GM12891 (cell line): ENCODE data around the gene PRDX3.

Source experiments
- DNase-seq: peaks from one replicate; pipeline ENCODE4 v3.0.0; 2011; ENCODE audit warnings: low spot score; ENCODE audit not compliant: insufficient read length
- FAIRE-seq: peaks from 2 replicates; lab custom pipeline; 2011; peaks lifted over from hg19 to GRCh38; lab: Jason Lieb, UNC
- PAX5 ChIP-seq: IDR thresholded peaks from 2 replicates; pipeline ENCODE4 v1.6.1; 2011; ENCODE audit warnings: low read length, moderate library complexity, mild to moderate bottlenecking; ENCODE audit not compliant: insufficient read depth, severe bottlenecking
- POLR2A ChIP-seq: IDR thresholded peaks from 2 replicates; pipeline ENCODE4 v1.6.1; 2011; ENCODE audit warnings: low read depth, low read length, control low read depth
- POLR2AphosphoS5 ChIP-seq: IDR thresholded peaks from 2 replicates; pipeline ENCODE4 v1.6.1; 2011; ENCODE audit warnings: low read depth, low read length, control low read depth
- POU2F2 ChIP-seq: IDR thresholded peaks from 2 replicates; pipeline ENCODE4 v1.6.1; 2011; ENCODE audit warnings: low read depth, mild to moderate bottlenecking, control low read depth, low read length, moderate library complexity
- SPI1 ChIP-seq: IDR thresholded peaks from 2 replicates; pipeline ENCODE4 v1.6.1; 2011; ENCODE audit warnings: low read depth, low read length, control low read depth
- TAF1 ChIP-seq: IDR thresholded peaks from 2 replicates; pipeline ENCODE4 v1.6.1; 2011; ENCODE audit warnings: low read depth, low read length, control low read depth

PRDX3 gene

GRCh38 chr10:119217401-119217800, 38.8 kb upstream of the PRDX3 start:
- DNase-seq (no peak), FAIRE-seq (no peak)
- no peak for TF ChIP-seq SPI1
- TF ChIP-seq POLR2AphosphoS5, result no peak
- TF ChIP-seq PAX5, result no peak
- no peak for TF ChIP-seq POLR2A
- TF ChIP-seq TAF1, result no peak
- no peak for TF ChIP-seq POU2F2

GRCh38 chr10:119216127-119216526, 37.5 kb upstream of the PRDX3 start:
- TF ChIP-seq POU2F2 (no peak), POLR2AphosphoS5 (no peak), POLR2A (no peak), PAX5 (no peak), SPI1 (no peak), TAF1 (no peak)
- FAIRE-seq, result no peak
- DNase-seq, result no peak

DNA sequence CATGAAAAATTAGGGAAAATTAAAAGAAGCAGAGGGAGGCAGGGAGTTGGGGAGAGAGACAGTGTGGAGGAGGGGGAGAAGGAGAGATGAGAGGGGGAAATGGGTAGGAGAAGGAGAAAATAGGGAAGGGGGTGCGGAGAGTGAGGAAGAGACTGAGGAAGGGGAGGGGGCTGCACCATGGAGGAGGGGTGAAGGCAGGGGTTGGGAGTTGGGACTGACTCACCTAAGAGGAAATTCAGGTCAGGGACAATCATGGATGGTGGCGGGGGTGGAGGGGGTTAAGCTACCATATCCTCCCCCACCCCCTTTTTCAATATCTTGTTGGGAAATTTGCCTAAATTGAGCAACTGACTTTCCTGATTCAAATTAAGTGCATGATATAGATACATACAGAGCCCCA, 36.8 kb upstream of the PRDX3 start:
- FAIRE-seq, result no peak
- no peak for TF ChIP-seq SPI1
- no peak for TF ChIP-seq TAF1
- no peak for TF ChIP-seq POLR2A
- no peak for DNase-seq

- TF ChIP-seq POLR2AphosphoS5 (no peak), TAF1 (no peak), POU2F2 (no peak), POLR2A (no peak), SPI1 (no peak), PAX5 (no peak)
- FAIRE-seq, result peak; percentile 88
- DNase-seq, result no peak
Observed at GRCh38 chr10:119211625-119212441, 33.2 kb upstream of the PRDX3 start.

DNA sequence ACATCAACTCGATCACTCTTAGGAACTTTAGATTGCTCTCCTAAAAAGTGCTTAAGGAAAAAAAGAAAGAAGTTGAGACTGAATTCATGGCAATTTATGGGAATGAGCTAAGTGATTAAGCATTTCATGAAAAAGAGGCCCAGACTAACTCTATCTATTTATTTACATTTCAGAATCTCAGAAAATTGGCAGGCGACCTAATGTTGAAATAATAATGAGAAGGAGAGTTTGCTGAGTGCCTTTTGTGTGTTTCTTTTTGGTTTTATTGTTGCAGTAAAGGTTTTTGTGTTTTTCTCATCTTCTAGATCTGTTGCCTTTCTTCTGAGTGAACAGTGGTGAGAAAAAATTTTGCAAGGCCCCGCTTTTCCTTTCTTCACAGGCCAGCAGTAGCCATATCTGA, 32.6 kb upstream of the PRDX3 start:
- DNase-seq (no peak), FAIRE-seq (no peak)
- no peak for TF ChIP-seq POLR2AphosphoS5
- TF ChIP-seq TAF1, result no peak
- TF ChIP-seq POLR2A, result no peak
- TF ChIP-seq PAX5, result no peak
- TF ChIP-seq POU2F2, result no peak
- no peak for TF ChIP-seq SPI1

DNA sequence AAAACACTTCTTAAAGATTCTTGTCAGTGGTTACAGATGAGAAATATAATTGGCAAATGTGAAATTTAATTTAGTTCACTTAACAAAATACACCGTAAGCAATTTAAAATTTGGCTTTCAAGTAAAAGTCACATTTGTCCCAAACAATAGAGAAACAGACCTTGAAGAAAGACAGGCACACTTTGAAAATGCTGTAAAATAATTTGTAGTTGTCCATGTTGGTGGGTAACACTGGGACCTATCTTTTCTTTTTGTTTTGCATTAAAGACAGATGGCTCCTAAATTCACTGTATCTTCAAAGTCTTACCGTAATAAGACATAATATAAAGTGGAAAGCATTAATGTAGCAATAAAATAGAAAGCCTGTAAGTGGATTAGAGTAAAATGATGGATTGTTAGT, 32.0 kb upstream of the PRDX3 start:
- no peak for TF ChIP-seq SPI1
- TF ChIP-seq POU2F2, result no peak
- TF ChIP-seq POLR2AphosphoS5, result no peak
- TF ChIP-seq TAF1, result no peak
- TF ChIP-seq POLR2A, result no peak
- no peak for TF ChIP-seq PAX5
- DNase-seq, result no peak
- FAIRE-seq, result no peak

GRCh38 chr10:119209736-119210355, 31.2 kb upstream of the PRDX3 start:
- no peak for DNase-seq
- no peak for FAIRE-seq
- TF ChIP-seq POU2F2, result no peak
- TF ChIP-seq POLR2AphosphoS5, result no peak
- TF ChIP-seq TAF1, result no peak

- TF ChIP-seq POU2F2 (peak; percentile 14; the same call in 1 of the 2 replicates), POLR2A (no peak), SPI1 (no peak), PAX5 (no peak)
- FAIRE-seq (peak; percentile 65), DNase-seq (no peak)
Observed at GRCh38 chr10:119209035-119209735, 30.6 kb upstream of the PRDX3 start.

GRCh38 chr10:119208553-119208940, 29.9 kb upstream of the PRDX3 start:
- no peak for TF ChIP-seq POLR2A
- TF ChIP-seq SPI1, result no peak
- TF ChIP-seq PAX5, result no peak
- DNase-seq (no peak), FAIRE-seq (no peak)
